Stimulated activated effector memory CD8-positive, alpha-beta T cell treated with anti-CD3 and anti-CD28 coated beads, Interleukin-12 subunit alpha, Interleukin-12 subunit beta, amount 100 ng/mL, for 72 hours (primary cell): ENCODE measurements around the gene BCKDK.
A peak's percentile ranks its signal among the peaks of the same experiment; 100 is the strongest.
"Not testable (repeated sequence)": the region's sequence is repeated elsewhere in the genome, so short reads cannot be mapped to it uniquely, and the experiment has no call there.

Source experiments
- ATAC-seq: fragments of 150-1000 bp; cut with Tn5 transposase; 2 replicates; pipeline ENCODE4 v1.10.0; 2021
- DNase-seq, 2 donors: peaks; one replicate each; pipeline ENCODE4 v3.0.0; 2021 to 2022; ENCODE audit warnings: low spot score in 2 of 2
- H3K27ac Mint-ChIP-seq: one replicate; pipeline ENCODE4 v1.8.0; 2022; ENCODE audit warnings: mild to moderate bottlenecking, mixed read lengths
- H3K36me3 Mint-ChIP-seq: one replicate; pipeline ENCODE4 v1.8.0; 2022; ENCODE audit warnings: mild to moderate bottlenecking, mixed read lengths
- H3K4me1 Mint-ChIP-seq: one replicate; pipeline ENCODE4 v1.8.0; 2022; ENCODE audit warnings: mixed read lengths
- H3K4me3 Mint-ChIP-seq: one replicate; pipeline ENCODE4 v1.8.0; 2022; ENCODE audit warnings: mild to moderate bottlenecking, mixed read lengths
- H3K9me3 Mint-ChIP-seq: one replicate; pipeline ENCODE4 v1.8.0; 2022; ENCODE audit warnings: mixed read lengths

BCKDK gene

DNA sequence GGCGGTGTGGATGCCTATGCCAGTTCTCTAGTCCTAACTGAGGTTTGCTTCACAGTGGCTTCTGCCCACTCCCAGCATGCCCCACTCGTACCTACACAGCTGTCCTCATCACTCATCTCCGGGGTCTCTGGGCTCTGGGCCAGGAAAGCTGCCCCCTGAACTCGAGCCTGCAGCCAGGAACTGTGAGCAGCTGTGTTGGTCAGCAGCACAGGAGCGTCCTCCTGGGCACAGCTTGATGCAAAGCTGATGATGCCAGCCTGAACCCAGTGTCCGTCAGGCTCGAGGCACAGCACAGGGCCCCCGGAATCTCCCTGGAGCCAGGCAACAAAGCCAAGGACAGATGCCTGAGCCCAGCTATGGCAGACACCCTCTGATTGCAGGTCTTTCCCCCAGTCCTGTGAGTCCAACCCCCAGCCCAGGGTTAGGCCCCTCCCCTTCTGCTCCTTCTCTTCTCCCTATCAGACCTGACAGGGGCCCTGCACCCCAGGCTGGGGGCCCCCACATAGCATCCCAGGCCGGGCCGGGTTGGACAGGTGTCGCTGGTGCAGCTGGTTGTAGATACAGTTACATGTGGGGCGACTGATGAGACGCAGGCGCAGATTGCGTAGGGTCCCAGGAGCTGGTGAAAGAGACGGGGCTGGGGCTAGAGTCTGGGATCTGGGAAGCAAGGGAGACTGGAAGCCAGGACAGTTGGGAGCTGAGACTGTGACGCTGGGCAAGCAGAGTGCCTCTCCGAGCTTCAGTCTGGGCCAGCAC is 22.1 kb upstream of the BCKDK start:
- Mint-ChIP-seq H3K4me3 (no peak overlapping the region), H3K27ac (peak overlapping the region; percentile 82), H3K36me3 (peaks cover 66% of the 10 kb centered on the region), H3K4me1 (peaks cover 35% of the 10 kb centered on the region), H3K9me3 (no peaks in the 10 kb centered on the region)
- no peak for DNase-seq
- no peak for ATAC-seq

DNA sequence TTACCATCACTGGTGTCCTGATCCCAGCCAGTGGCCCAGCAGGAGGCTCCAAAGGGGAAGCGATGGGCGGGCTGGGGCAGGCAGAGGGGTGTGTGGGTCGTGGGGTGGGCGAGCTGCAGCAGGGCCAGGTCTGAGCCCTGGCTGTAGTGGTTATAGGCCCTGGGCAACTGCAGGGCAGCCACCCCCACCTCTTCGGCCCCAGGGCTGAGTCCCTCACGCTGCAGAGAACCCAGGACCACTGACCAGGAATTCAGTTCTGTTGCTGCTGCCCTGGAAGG is 21.6 kb upstream of the BCKDK start:
- no peak overlapping the region for H3K4me3 Mint-ChIP-seq
- no peaks in the 10 kb centered on the region for H3K9me3 Mint-ChIP-seq
- ATAC-seq: no peak
- DNase-seq: no peak
- H3K27ac Mint-ChIP-seq: peak overlapping the region; percentile 82
- peaks cover 29% of the 10 kb centered on the region for H3K4me1 Mint-ChIP-seq
- peaks cover 66% of the 10 kb centered on the region for H3K36me3 Mint-ChIP-seq

DNA sequence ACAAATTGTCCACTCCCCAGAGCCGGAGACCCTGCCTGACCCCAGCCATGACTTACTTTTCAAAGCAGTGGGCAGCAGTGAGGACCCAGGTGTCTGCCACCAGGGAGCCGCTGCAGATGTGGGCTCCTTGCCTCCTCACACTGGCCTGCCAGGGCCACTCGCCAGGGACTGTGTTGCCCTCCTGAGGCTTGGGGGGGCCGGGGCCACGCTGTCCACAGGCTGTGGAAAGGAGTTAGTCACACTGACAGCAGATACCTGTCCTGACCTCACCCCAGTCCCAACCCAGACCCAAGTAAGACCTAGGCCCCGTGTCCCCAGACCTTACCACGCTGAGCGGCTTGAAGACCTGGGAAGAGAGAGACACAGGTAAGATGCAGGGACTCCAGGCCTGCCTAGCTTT is 20.7 kb upstream of the BCKDK start:
- Mint-ChIP-seq H3K27ac (peak overlapping the region; percentile 82), H3K4me1 (peaks cover 21% of the 10 kb centered on the region), H3K36me3 (peaks cover 66% of the 10 kb centered on the region), H3K4me3 (no peak overlapping the region), H3K9me3 (no peaks in the 10 kb centered on the region)
- ATAC-seq (no peak), DNase-seq (no peak)

DNA sequence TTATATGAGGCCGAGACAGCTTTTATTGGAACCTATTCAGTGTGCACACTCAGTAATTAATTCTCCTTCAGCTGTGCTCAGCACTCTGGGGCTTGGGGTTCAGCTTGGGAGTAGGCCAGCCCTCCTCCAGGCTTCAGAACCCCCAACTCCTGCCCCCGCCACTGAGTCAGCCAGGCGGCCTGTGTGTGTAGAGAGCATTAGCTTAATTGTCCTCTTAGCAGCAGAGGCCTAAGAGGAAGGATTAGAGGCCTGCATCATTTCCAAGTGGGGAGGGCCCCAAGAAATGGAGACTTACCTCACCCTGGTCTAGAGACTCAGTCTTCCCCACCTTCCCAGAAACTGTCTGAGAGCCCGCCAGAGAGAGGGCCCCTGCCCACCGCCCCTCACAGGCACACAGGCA is 20.2 kb upstream of the BCKDK start:
- no peak overlapping the region for H3K27ac Mint-ChIP-seq
- no peak overlapping the region for H3K4me3 Mint-ChIP-seq
- no peaks in the 10 kb centered on the region for H3K9me3 Mint-ChIP-seq
- DNase-seq (no peak), ATAC-seq (no peak)
- peaks cover 25% of the 10 kb centered on the region for H3K4me1 Mint-ChIP-seq
- H3K36me3 Mint-ChIP-seq: peaks cover 66% of the 10 kb centered on the region

DNA sequence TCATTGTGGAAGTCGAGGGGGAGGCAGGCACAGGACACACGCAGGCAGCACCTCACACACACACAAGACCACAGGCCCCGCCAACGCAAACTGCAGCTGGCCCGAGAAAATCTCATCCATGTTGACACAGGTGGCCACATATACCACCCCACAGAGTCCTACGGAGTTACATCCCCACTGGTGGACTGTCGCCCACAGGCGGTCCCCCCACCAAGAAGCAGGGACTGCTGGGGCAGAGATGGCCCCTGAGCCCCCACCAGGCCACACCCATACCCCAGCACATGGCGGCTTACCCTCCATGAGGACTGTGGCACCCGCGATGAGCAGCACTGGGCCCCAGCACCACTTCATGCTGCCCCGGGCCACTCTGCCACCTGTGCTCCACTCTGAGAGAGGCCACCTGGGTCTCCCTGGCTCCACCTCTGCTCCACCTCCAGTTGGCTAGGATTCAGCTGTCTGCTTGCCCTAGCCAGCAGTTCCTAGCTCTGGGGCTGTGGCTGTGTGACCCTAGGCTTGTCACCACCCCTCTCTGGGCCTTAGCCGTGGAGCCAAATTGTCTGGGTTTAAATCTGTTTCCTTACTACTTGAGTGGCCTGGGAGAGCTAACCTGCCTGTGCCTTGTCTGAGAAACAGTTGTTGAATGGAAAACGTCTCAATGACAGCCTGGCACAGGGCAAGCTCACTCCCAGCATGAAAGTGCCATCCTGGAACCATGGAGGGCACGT is 19.6 kb upstream of the BCKDK start, which contains the start of gene PRSS53:
PRSS53 (minus strand) TSS at position 485 of the 725 bp plus-strand sequence; CDS start at position 351, 134 bp downstream.
- Mint-ChIP-seq H3K36me3 (peaks cover 60% of the 10 kb centered on the region), H3K4me3 (no peak within 1 kb of the TSS), H3K9me3 (no peaks in the 10 kb centered on the region), H3K27ac (peak within 1 kb of the TSS; percentile 82), H3K4me1 (peaks cover 25% of the 10 kb centered on the region)
- no peak for ATAC-seq
- no peak for DNase-seq

DNA sequence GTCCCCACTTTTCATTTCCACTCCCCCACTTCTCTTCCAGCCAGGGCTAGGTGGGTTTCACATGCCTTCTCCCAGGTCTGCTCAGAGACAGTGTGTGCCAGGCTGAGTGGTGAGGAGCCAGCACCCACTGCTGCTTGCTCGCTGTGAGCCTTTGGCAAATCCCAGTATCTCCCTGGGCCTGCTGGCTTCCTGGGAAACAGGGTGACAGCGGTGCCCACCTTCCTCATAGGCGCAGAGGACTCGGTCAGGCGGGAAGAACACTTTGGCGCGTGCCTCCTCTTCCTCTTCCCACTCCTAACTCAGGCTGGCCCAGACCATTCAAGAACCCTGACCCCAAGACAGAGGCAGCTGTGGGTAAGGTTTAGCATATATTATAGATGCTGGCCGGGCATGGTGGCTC is 19.0 kb upstream of the BCKDK start:
- Mint-ChIP-seq H3K27ac (no peak overlapping the region), H3K9me3 (no peaks in the 10 kb centered on the region), H3K4me1 (peaks cover 31% of the 10 kb centered on the region), H3K4me3 (no peak overlapping the region), H3K36me3 (peaks cover 55% of the 10 kb centered on the region)
- DNase-seq (no peak), ATAC-seq (no peak)

DNA sequence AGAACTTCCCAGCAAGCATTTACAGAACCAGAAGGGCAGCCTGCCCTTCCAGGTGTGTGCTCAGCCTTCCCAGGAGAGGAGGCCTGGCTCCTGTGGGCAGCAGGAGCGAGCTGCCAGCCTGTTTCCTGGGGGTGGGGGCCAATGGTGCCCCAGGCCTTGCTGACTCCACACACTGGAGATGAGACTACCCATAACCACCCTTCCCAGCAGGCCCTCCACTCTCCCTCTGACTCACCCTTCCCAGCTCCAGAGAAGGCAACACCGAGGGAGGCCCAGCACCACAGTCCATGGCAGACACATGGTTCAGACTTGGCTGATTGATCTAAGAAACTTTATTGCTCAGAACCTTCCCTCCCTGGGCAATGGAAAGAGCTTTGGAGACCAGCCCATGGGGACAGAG is 17.6 kb upstream of the BCKDK start:
- H3K9me3 Mint-ChIP-seq: no peaks in the 10 kb centered on the region
- H3K4me3 Mint-ChIP-seq: no peak overlapping the region
- DNase-seq (no peak), ATAC-seq (no peak)
- peaks cover 50% of the 10 kb centered on the region for H3K36me3 Mint-ChIP-seq
- H3K4me1 Mint-ChIP-seq: peaks cover 34% of the 10 kb centered on the region
- H3K27ac Mint-ChIP-seq: peak overlapping the region; percentile 39

DNA sequence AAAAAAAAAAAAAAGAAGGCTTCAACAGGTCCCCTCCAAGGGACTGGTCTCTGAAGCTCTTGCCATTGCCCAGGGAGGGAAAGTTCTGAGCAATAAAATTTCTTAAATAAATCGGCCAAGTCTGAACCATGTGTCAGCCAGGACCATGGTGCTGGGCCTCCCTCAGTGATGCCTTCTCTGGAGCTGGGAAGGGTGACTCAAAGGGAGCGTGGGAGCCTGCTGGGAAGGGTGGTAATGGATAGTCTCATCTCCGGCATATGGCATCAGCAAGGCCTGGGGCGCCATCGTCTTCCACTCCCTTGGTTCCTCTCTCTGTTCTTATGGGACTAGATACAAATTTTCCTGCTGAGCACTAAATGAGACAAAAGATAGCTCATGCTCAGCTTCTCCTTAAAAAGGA is 15.9 kb upstream of the BCKDK start:
- Mint-ChIP-seq H3K27ac (no peak overlapping the region), H3K9me3 (no peaks in the 10 kb centered on the region), H3K36me3 (peaks cover 45% of the 10 kb centered on the region), H3K4me3 (peak overlapping the region; percentile 100), H3K4me1 (peaks cover 31% of the 10 kb centered on the region)
- ATAC-seq: no peak
- DNase-seq: no peak

DNA sequence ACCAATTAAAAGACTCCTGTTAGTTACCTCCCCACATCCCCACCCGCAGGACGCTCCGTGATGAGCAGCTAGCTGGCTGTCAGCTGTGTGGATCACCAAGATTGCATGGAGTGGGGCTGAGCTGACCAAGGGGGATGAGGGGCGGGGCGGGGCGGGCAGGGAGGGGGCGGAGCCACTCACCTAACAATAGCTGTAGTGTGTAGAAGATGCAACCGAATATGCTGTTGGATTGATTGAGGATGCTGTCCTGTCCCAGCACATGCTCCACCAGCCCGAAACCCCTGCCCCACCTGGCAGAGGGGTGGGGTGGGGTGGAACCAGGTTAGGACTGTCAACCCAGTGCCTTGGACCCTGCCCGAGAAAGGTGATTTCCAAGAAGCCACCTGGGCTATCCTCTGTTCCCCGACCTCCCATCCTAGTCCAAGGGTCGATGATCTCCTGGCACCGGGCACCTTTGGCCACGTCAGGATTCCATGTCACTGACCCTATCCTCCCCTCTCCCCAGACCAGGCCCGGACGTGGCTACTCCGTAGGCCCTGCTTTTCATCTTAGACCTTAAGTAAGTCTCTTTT is 15.0 kb upstream of the BCKDK start:
- peaks cover 31% of the 10 kb centered on the region for H3K4me1 Mint-ChIP-seq
- H3K4me3 Mint-ChIP-seq: peak overlapping the region; percentile 100
- H3K27ac Mint-ChIP-seq: no peak overlapping the region
- DNase-seq (no peak), ATAC-seq (no peak)
- H3K9me3 Mint-ChIP-seq: no peaks in the 10 kb centered on the region
- peaks cover 45% of the 10 kb centered on the region for H3K36me3 Mint-ChIP-seq

DNA sequence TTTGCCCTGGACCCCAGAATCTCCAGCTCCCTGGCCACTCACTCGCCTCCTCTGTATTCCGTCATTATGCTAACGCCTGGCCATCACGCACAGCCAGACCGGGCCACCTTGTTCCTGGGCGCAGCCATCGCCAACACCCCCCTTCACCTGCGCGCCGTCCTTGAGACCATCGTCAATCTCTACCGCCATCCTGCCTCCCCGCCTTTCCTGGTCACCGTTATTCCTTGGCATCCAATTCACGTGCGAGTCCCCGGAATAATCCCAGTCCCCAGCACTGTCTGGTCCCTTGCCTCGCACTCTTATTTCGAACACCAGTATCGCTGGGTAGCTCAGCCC is 14.1 kb upstream of the BCKDK start:
- Mint-ChIP-seq H3K4me3 (peak overlapping the region; percentile 100), H3K9me3 (no peaks in the 10 kb centered on the region), H3K4me1 (peaks cover 31% of the 10 kb centered on the region), H3K36me3 (peaks cover 38% of the 10 kb centered on the region), H3K27ac (peak overlapping the region; percentile 93)
- ATAC-seq (no peak), DNase-seq (no peak)

DNA sequence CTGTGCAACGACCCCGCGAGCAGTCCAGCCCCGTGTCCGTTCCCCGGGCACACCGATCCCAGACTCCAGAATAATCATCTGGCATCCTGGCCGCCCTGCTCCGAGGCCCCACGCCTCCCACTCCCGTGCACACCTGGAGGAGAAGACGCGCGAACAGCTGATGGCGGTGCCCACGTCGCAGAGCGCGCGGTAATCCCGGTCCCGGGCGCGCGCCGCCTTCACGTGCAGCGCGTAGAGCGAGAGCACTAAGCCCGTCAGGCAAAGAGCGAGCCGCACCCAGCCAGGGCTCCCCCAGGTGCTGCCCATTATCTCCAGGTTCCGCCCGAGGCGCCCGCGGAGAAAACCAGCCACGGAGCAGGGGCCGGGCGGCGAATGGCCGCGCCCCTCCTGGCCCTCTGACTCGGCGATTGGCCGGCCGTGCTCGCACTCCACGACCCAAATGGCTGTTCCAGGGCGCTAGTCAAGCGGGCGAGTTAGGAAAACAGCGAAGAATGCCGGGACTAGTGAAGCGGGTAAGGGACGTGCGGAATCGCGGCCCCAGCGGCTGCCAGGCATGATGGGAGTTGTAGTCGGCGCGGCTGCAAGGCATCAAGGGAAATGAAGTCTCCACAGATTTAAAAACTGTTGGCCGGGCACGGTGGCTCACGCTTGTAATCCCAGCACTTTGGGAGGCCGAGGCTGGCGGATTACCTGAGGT is 13.6 kb upstream of the BCKDK start, which contains the start of gene VKORC1:
VKORC1 (minus strand) TSS at position 374 of the 697 bp plus-strand sequence; CDS start at position 306, 68 bp downstream.
- peak within 1 kb of the TSS; percentile 93 for H3K27ac Mint-ChIP-seq
- peaks cover 33% of the 10 kb centered on the region for H3K36me3 Mint-ChIP-seq
- H3K9me3 Mint-ChIP-seq: no peaks in the 10 kb centered on the region
- ATAC-seq (peak; percentile 92), DNase-seq (peak; percentile 68 to 94)
- peak within 1 kb of the TSS; percentile 100 for H3K4me3 Mint-ChIP-seq
- H3K4me1 Mint-ChIP-seq: peaks cover 31% of the 10 kb centered on the region

DNA sequence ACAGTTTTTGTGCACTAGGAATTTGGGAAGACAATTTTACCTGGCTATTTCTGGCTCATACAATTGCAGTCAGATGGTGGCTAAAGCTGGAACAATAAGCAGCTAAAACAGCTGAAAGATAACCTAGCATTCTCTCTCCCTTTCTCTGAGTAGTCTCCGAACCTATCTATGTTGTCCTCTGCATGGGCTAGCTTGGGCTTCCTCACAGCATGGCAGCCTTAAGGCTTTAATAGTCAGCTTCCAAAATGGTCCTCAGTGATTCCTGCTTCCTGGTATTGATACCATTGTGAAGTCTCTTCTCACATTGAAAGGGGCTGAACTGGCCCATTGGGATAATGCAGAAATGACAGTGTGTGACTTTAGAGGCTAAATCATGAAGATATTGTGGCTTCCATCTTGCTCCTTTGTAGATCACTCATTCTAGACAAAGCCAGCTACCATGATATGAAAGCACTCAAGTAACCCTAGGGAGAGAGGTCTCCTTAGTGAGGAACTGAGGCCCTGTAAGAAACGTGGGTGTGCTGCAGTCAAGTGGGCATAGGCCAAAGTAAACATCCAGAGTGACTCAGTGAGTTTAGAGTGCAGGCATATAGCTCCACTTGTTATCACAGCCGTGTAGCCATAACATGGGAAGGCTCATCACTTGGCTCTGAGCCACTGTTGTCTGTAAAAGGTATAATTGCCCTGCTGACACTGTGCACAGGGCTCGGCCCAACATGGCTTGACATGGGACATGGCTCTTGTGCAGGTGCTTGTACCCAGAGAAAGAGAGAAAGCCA is 8.1 kb upstream of the BCKDK start:
- no peak for DNase-seq
- ATAC-seq: no peak
- H3K4me1 Mint-ChIP-seq: peaks cover 10% of the 10 kb centered on the region
- no peak overlapping the region for H3K27ac Mint-ChIP-seq
- H3K36me3 Mint-ChIP-seq: no peaks in the 10 kb centered on the region
- H3K4me3 Mint-ChIP-seq: no peak overlapping the region
- H3K9me3 Mint-ChIP-seq: no peaks in the 10 kb centered on the region

DNA sequence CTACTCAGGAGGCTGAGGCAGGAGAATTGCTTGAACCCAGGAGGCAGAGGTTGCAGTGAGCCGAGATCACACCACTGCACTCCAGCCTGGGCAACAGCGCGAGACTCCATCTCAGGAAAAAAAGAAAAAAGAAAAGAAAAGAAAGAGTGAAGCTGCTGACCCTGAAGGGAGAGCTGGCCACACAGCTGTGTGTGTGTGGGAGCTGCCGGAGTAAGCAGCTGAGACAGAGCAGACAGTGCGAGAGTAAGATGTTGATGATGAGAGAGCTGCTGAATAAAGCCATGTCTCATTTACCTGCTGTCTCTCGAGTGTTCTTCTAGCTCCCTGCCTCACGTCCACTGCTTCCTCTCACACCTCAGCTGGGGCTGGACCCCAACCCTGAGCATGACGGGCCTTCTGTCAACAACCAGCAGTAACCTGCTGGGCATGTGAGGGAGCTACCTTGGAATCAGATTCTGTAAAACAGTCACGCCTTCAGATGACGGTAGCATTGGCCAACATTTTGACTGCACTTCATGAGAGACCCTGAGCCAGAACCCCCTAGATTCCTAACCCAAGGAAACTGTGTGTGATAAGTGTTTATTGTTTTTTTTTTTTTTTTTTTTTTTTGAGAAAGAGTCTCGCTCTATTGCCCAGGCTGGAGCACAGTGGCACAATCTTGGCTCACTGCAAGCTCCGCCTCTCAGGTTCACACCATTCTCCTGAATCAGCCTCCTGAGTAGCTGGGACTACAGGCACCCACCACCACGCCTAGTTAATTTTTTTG is 7.1 kb upstream of the BCKDK start:
- not testable (repeated sequence) for H3K36me3 Mint-ChIP-seq, DNase-seq, H3K4me1 Mint-ChIP-seq, ATAC-seq, H3K9me3 Mint-ChIP-seq, H3K27ac Mint-ChIP-seq, H3K4me3 Mint-ChIP-seq

DNA sequence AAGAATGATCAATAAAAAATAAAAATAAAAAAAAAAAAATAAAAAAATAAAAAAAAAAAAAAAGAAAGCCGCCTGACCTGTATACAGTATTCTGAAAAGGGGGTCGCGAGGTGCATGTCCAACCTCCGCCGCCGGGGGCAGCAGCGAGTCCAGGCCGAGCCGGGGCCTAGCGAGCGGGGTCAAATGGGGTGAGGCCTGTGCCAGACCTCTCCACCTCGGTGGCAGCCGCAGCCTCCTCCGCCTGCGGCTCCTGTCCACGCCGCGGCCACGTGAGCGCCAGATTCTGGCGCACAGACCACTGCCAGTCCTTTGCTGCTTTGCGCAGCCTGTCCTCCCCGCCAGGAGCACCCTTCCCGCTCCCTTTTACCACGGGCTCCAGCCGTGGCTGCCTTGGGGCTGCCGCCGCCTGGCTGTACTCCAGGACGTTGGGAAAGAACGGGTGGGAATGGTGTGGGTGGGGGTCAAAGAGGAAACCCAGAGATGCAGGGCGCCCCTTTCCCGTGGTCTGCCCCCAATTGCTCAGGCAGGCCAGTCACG is 2.4 kb upstream of the BCKDK start:
- peaks cover 25% of the 10 kb centered on the region for H3K36me3 Mint-ChIP-seq
- peak overlapping the region; percentile 25 for H3K4me3 Mint-ChIP-seq
- ATAC-seq (peak; percentile 66), DNase-seq (peak; percentile 91 to 97)
- H3K4me1 Mint-ChIP-seq: peaks cover 32% of the 10 kb centered on the region
- H3K9me3 Mint-ChIP-seq: no peaks in the 10 kb centered on the region
- peak overlapping the region; percentile 77 for H3K27ac Mint-ChIP-seq
